ENCODE data around the gene DNAI2.

Gene DNAI2

DNA sequence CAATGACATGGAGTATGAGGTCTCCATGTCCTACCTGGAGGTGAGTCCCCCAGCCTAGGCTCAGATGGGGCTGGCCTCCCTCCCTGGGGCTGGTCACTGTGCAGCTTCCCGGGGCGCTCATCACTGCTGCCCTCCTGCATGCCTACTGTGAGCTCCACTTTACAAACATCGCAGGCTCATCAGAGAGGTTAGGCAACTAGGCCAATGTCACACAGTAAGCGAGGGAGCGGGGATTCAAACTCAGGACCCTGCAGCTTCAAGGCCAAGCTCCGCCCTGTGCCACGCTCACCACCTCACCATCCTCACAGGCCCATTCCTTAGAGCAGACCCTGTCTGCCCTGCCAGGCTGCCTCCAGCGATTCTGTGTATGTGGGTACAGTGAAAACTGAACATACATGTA, 69.1 kb downstream of the DNAI2 start:
- TF ChIP-seq SIN3A (IDR thresholded peaks at IDR 0.05; ENCODE audit: borderline replicate concordance, insufficient read depth, low read length) (no peak), POLR2AphosphoS5 (IDR thresholded peaks at IDR 0.05; ENCODE audit: low read depth, low read length) (no peak), FOXP2 (optimal IDR thresholded peaks at IDR 0.05; ENCODE audit: borderline replicate concordance, extremely low read depth, extremely low read length, insufficient read depth) (no peak), TAF1 (IDR thresholded peaks at IDR 0.05; ENCODE audit: borderline replicate concordance, insufficient read depth, low read length) (no peak)
- TF ChIP-seq, protein P1, sequence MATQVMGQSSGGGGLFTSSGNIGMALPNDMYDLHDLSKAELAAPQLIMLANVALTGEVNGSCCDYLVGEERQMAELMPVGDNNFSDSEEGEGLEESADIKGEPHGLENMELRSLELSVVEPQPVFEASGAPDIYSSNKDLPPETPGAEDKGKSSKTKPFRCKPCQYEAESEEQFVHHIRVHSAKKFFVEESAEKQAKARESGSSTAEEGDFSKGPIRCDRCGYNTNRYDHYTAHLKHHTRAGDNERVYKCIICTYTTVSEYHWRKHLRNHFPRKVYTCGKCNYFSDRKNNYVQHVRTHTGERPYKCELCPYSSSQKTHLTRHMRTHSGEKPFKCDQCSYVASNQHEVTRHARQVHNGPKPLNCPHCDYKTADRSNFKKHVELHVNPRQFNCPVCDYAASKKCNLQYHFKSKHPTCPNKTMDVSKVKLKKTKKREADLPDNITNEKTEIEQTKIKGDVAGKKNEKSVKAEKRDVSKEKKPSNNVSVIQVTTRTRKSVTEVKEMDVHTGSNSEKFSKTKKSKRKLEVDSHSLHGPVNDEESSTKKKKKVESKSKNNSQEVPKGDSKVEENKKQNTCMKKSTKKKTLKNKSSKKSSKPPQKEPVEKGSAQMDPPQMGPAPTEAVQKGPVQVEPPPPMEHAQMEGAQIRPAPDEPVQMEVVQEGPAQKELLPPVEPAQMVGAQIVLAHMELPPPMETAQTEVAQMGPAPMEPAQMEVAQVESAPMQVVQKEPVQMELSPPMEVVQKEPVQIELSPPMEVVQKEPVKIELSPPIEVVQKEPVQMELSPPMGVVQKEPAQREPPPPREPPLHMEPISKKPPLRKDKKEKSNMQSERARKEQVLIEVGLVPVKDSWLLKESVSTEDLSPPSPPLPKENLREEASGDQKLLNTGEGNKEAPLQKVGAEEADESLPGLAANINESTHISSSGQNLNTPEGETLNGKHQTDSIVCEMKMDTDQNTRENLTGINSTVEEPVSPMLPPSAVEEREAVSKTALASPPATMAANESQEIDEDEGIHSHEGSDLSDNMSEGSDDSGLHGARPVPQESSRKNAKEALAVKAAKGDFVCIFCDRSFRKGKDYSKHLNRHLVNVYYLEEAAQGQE (IDR thresholded peaks at IDR 0.05; ENCODE audit: insufficient read depth in 1 of 2, low read depth in 2 of 2, low read length in 2 of 2): no peak

DNA sequence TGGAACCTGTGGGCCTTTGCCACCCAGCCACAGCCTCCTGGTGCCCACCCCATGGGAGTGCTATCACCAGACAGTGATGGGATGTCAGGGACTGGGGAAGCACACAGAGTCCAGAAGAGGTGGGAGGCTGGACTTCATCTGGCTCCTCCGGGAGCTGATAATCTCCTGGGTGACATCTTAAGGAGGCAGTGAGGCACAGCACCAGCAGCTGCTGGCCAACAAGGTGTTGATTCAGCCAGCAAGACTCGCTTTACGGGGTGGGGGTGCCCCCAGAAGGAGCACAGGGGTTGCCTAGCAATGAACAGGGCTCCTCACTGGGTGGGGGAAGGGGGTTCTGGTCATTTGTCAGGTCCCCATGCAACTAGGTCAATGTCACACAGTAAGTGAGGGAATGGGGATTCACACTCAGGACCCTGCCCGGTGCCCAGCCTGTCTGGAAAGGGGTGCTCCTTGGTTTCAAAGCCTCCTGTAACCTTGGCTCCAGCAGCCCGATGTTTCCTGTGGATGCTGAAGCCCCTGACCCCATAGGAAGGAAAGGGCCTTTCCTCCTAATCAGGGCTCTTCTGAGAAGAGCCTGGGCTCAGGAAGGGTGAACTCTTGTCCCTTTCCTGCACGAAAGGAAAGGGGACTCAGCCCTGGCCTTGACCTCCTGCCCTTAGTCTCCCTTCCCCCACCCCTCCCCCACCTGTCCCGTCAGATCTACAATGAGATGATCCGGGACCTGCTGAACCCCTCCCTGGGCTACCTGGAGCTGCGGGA, 69.7 kb downstream of the DNAI2 start:
- TF ChIP-seq TAF1 (IDR thresholded peaks at IDR 0.05; ENCODE audit: borderline replicate concordance, insufficient read depth, low read length): no peak
- TF ChIP-seq FOXP2 (optimal IDR thresholded peaks at IDR 0.05; ENCODE audit: borderline replicate concordance, extremely low read depth, extremely low read length, insufficient read depth): no peak
- TF ChIP-seq, protein P1 (IDR thresholded peaks at IDR 0.05; ENCODE audit: insufficient read depth in 1 of 2, low read depth in 2 of 2, low read length in 2 of 2): no peak
- no peak for TF ChIP-seq SIN3A (IDR thresholded peaks at IDR 0.05; ENCODE audit: borderline replicate concordance, insufficient read depth, low read length)
- TF ChIP-seq POLR2AphosphoS5 (IDR thresholded peaks at IDR 0.05; ENCODE audit: low read depth, low read length): no peak

DNA sequence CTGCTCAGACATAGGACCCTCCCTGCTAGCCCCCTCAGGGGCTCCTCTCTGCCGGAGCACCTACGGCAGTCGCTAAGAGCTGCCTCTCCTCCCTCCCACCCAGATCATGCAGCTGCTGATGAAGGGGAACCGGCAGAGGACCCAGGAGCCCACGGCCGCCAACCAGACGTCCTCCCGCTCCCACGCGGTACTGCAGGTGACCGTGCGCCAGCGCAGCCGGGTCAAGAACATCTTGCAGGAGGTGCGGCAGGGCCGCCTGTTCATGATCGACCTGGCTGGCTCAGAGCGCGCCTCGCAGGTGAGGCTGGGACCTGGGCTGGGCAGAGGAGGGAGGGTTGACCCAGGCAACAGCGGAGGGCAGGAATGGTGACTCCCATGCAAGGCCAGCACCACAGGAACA, 70.6 kb downstream of the DNAI2 start:
- TF ChIP-seq FOXP2 (optimal IDR thresholded peaks at IDR 0.05; ENCODE audit: borderline replicate concordance, extremely low read depth, extremely low read length, insufficient read depth) (no peak), POLR2AphosphoS5 (IDR thresholded peaks at IDR 0.05; ENCODE audit: low read depth, low read length) (no peak), TAF1 (IDR thresholded peaks at IDR 0.05; ENCODE audit: borderline replicate concordance, insufficient read depth, low read length) (no peak), SIN3A (IDR thresholded peaks at IDR 0.05; ENCODE audit: borderline replicate concordance, insufficient read depth, low read length) (no peak)
- TF ChIP-seq, protein P1 (IDR thresholded peaks at IDR 0.05; ENCODE audit: insufficient read depth in 1 of 2, low read depth in 2 of 2, low read length in 2 of 2): no peak

DNA sequence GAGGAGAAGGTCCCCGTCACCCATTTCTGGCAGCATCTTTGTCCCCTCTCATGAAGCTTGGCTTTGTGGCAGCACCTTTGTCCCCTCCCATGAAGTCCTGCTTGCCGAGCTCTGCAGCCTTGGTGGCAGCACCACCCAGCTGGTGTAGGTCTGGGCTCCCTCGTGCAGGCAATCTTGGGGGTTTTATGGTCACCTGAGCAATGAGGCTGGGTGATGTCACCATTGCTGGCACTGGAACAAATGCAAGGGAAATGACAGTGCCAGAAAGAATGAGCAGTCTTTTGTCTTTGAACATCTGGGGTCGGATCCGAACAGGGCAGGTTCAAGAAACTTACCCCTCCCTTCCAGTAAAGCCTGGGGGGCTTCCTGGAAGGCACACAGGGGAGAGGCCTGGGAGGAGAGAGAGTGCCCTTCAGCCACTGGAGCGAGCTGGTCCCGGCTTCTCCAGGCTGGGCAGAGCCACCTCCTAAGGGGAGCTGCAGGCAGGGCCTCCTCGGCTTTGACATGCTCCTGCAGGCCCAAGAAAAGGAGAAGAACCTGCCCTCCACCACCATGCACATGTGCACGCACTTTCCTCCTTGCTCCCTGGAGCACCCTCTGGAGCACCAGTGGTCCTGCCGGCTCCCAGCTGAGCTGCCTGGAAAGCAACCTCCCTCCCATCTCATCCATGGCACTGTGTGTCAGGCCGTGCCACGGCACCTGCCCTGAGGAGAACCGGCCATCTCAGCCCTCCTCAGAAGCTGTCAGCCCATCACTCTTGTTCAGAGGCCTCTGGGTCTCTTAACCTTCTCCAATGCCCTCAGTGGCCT, 71.6 kb downstream of the DNAI2 start:
- no peak for TF ChIP-seq TAF1 (IDR thresholded peaks at IDR 0.05; ENCODE audit: borderline replicate concordance, insufficient read depth, low read length)
- TF ChIP-seq SIN3A (IDR thresholded peaks at IDR 0.05; ENCODE audit: borderline replicate concordance, insufficient read depth, low read length): no peak
- TF ChIP-seq, protein P1 (IDR thresholded peaks at IDR 0.05; ENCODE audit: insufficient read depth in 1 of 2, low read depth in 2 of 2, low read length in 2 of 2): no peak
- TF ChIP-seq POLR2AphosphoS5 (IDR thresholded peaks at IDR 0.05; ENCODE audit: low read depth, low read length): no peak
- TF ChIP-seq FOXP2 (optimal IDR thresholded peaks at IDR 0.05; ENCODE audit: borderline replicate concordance, extremely low read depth, extremely low read length, insufficient read depth): no peak

Data from PFSK-1 (cell line).